Germinal center (tissue), 1 donor: ENCODE results near the gene PHACTR1.

ENCODE experiments used
- DNase-seq: peaks from one replicate; pipeline ENCODE4 v3.0.0; 2012; ENCODE audit warnings: mixed read lengths, low spot score

Gene PHACTR1

DNA sequence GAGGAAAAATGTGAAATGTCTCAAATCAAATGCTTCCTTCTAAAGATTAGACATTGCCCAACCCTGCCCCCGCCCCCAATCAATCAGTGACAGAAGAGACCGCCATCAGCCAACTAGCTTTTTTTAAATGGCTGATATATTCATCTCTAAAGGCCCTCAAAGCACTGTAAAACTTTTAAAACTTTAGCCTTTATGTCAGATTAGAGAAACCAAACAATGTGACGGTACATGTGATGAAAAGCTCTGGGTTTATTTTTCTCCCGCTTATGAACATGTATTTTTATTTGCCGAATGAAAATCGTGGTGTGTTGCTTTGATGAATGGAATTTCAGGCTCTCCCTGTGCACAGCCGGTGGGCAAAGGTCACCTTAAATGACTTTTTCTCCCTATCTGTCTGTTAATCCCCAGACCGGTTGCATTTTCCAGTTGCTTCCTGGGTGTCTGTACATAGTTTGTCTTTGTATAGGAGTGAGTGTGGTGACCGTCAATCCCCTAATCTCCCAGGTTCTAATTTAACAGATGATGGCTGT is 573.3 kb downstream of the PHACTR1 start:
- DNase-seq = no peak

DNA sequence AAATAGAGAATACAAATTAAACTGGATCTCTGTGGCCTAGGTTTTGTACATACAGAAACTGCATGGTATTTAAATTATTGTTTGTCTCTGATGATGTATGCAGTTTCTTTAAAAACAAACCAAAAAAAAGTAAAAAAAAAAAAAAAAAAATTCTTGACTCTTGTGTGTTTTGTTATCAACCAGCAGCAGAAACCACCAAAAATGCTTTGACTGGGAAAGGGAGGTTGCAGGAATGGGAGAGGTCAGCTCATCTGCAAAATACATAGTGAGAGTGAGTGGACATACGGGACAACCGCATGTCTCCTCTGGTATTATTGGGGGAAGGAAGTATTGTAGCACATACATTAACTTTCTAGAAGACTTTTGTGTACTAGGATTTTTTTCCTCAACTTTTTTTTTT is 573.8 kb downstream of the PHACTR1 start:
- no peak for DNase-seq

DNA sequence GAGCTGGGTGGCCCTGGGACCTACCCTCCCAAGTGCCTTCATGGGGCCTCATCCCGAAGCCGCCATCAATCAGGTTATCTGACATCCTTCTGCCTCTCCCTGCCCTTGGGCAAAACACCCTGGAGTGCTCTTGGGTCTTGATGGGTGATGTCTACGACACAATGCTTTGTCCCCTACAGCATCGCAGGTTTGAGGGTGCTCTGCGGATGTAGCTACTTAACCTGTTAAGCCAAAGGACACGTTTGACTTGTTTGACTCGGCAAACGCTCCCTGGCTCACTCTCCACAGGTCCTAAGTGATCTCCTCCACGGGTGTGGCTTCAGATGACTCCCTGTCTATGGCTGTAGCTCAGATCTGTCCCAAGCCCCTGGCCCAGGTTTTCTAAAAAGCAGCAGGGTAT is 576.2 kb downstream of the PHACTR1 start:
- DNase-seq = no peak

DNA sequence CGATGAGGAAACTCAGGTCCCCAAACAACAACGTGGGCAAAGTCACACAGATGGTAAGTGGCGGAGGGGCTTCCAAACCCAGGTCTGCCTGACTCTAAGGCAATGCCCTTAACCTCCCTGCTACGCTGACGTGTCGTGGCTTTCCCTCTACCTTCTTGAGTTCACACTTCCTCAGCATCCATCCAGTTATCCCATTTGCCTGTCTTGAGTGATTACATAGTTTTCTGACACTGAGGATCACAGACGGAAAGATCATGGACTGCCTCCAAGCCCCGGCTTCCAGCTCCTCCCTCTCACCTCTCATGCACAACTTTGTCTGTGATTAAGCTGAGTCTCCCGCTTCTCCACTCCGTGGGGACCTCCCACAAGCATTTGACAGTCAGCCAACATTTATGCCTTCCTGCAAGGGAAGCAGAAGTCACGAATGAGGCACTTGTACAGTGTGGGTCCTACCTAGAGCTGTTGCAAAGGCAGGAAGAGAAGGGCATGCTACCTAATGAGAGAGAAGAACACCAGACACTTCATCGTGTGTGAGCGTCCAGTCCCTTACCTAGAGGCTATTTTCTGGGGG is 578.0 kb downstream of the PHACTR1 start:
- DNase-seq = no peak

DNA sequence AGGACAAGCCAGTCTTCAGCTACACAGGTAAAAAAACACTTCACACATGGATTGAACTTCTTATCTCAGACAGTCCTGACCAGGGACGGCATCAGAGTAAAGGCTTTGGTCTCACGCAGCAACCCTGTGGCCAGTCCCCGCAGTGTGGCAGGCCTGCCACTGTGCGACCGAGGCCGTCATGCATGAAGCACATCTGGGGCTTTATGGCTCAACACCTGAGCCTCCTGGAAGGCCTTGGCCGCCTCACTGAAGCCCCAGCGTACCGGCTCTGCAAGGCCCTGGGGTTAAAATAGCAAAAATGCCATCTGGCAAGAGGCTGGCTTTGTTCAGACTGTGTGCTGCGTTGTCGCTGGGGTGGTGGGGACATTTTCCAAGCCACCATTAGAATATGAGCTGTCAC is 579.0 kb downstream of the PHACTR1 start:
- DNase-seq = no peak

DNA sequence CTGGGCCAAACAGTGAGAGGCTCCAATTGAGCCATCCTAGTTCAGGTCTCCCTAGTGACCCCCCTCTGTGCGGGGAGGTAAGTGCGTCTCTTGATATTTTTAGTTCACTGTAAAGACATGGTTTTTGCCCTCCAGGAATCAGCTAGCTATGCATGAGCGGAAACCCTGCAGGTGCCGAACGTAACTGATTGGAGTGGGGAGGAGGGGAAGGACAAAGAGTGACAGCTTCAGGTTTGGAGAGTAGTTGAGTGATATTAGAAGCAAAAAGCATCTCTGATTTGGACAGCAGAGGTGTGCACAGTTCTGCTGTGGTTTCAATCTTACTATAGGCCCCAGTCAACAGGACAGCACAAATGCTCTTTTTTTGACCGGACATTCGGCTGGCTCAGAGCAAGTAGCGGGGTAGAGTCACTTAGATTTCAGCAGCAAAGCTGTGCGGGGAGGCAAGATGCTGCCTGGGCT is 580.0 kb downstream of the PHACTR1 start:
- DNase-seq = no peak

DNA sequence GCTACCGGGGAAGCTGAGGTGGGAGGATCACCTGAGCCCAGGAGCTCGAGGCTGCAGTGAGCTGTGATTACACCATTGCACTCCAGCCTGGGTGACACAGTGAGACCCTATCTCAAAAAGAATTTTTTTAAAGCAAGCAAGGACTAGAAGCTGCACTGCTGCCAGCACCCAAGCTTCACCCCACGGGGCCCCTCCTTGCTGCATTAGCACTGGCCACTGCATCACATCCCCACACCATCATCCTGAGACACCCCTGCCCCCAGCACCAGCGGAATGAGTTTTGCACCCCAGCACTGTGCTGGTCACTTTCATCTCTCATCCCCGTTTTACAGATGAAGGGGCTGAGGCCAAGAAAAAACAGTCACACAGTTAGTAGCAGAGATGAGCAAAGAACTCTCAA is 580.8 kb downstream of the PHACTR1 start:
- no peak for DNase-seq

DNA sequence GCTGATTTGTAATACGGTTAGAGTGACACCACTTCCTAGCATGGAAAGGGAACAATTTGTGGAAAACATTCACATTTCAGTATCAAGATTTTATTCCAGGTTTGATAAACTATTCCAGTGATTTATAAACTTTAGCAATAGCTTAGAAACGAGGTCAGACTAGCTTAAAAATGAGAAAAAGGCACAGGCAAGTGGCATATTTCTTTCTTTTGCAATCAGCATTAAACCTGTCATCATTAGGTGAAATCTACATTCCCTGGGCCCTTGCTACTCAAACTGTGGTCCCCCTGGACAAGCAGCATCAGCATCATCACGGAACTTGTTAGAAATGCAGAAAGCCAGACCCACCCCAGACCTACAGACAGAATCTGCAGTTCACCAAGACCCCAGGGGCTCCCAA is 581.9 kb downstream of the PHACTR1 start:
- no peak for DNase-seq

DNA sequence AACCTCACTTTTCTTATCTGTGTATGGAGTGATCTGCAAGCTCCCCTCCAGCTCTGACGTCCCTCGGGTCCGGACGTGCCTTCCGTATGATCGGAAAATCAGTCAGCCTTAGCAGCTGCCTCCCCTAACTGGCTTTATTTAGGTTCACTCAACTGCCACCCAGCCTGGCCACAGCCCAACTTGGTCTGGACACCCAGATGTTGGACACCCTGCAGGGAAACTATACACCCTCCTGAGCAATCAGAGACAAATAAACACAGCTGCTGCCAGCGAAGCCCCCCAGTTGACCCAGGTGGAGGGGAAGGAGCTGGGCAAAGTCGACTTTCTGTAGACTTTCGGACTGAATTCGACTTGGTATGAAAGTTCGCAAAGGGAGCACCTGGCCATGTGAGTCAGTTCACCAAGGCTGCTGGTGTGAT is 582.8 kb downstream of the PHACTR1 start:
- no peak for DNase-seq

DNA sequence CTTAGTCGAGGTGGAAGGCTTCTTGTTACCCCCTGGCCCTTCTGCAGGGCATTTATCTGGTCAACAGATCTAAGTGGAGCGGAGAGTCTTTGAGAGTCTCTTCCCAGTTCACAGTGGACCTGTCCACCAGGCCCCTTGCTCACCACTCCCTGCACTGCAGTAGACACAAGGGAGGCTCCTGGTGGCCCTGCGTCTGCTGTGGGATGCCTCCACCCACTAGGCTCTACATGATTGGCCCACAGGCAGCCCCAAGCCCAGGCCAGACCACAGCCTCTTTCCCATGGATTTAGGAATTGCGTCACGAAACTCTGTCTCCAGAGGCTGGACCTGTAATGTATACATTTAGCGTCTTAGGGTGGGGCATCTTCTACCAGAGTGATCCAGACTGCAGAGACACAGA is 583.4 kb downstream of the PHACTR1 start:
- DNase-seq = no peak

DNA sequence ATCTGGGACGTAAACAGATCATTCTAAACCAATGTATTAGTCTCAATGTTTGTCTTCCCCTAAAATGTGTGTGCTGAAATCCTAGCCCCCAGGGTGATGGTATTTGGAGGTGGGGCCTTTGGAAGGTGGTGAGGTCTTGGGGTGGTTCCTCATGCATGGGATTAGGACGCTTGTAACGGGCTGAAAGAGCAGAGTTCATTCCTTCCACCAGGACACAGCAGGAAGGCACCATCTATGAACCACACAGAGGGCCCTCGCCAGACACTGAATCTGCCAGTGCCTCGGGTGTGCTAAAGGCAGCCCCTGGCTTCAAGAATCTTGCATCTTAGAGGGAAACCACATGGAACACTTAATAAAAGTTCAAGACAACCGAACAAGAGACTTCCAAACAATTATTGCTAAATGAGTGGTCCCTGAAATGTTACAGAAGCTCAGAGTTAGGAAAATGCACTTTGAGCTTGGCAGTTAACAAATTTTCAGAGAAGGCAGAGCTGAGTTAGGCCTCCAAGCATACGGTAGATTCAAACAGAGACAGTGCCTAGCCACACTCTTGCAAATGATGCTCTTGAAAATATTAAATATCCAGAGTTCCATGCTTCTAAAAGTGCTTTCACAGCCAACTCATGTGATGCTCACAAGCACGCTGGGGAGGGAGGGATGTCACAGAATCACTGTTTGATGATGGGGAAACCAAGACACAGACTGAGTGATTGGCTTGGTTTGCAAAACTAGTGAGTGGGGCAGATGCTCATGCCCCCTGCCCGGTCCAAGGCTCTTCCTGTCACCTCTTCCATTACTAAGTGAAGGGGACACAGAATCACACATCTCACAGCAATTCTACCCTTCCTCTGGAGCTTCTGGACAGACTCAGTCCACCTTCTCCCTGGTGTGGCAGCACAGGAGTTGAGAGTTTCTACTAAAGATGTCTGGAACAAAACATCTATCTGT is 584.4 kb downstream of the PHACTR1 start:
- no peak for DNase-seq

DNA sequence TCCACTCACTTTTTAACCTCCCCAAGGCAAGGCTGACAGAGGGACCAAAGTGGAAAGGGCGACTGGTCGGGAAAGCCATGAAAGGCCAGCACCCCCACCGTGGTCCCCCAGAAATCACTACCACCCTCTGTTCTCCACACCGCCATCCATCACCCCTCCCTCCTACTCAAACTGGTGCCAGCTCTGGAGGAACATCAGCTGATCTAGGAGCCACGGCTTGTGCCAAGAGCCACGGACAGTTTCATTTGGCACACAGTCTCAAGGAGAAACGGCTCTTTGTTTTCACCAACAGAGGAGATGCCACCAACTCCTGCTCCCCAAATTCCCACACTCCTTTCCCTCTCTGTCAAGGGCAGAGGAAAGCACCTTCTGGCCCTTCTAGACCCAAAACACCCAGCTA is 585.7 kb downstream of the PHACTR1 start:
- no peak for DNase-seq

DNA sequence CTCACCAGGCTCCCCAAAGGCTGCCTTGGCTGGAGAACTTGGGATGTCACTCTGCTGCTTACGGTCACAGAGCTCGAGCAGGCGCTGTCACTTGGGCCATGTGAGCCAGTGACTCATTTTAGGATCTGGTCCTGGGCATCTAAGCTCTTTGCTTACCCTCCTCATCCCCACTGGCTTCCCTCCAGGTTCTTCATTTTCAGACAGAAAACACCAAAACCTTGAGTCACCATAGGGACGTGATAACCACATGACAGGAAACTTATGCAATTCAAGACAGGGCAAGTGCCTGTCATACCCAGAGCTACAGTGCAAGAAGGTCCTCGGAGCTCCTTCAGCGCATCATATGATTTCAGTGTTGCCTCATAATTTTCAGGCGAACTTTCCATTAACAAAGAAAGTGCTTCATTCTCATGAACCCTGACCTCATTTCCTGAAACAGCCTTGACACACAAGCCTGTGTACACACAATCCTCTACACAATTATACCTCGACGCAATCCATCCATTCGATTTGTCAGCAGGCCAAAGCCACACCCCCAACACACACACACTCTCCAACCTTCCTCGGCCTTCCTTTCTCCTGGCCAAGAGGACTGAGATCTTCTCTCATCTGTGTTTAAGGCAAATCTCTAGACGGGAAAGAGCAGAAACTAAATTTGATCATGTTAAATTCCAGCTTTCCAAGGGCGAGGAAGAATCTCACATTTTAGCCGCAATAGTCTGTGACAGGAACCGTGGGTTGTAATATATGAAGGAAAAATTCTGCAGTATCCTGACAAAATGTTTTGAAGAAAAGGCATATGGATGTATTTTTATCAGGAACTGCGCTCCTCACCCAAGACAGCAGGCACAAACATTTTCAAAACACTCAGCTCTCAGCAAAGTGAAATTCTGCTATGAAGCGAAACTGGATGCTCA is 586.4 kb downstream of the PHACTR1 start:
- DNase-seq = peak; percentile 34

DNA sequence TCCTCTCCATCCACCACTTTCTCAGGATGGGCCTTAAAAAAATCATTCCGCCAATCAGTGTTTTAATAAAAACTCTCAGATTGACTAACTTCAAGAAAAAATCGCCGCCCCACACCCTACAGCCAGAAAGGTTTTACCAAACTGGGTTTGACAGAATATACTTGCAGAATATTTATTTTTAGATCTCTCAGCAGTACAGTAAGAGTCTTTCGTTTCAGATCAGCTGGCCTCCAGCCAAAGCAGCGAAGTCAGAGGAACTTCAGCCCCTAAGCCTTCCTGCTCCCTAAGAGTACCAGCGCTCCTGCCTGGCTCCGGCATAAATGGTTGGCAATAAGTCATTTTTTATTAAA is 587.1 kb downstream of the PHACTR1 start:
- DNase-seq = peak; percentile 53

DNA sequence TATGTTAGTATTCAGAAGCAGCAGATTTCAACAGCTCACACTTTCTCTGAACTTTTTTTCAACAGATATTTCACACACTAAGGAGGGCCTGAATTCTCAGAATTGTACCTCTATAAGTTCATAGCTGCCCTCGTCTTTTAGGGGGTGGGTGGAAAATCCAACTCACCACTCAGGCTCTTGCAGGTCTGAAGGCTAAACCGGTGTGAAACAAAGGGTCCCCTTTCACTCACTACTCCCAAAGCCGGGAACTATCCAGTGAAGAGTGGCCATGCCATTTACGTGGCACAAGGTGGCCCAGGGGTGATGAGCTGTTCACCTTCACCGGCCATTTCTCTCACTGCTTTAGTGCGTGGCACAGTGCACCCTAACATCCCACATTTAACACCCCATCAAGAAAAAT is 587.5 kb downstream of the PHACTR1 start:
- DNase-seq = no peak

DNA sequence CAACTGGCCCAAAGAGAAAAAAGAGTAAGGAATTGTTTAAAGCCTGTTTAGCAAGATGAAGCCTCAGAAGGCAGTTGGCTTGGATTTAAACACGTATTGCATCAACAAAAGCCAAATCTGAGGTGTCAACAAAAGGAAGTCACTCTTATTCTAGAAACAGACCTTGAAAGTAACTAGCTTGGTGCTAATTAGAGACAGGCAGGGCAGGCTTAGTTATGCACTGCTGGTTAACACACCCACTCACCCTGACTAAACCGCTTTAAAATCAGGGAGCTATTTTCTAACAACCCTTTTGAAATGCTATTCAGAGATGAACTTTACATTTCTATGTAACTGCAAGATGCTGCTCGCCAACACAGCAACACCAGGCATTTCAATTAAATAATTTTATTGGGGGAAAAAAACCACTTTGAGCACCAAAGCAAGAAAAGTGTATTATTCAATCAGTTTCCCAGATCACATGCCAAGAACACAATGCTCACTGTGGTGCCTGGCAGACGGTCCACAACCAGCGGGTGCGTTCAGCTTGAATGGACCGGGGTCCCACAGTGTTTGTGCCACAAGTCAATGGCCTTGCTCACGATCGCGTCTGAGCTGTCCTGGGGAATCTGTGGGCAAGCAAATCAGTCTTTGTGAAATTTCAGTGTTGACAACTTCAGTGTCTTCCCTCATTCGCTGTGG is 588.2 kb downstream of the PHACTR1 start:
- peak; percentile 67 for DNase-seq

DNA sequence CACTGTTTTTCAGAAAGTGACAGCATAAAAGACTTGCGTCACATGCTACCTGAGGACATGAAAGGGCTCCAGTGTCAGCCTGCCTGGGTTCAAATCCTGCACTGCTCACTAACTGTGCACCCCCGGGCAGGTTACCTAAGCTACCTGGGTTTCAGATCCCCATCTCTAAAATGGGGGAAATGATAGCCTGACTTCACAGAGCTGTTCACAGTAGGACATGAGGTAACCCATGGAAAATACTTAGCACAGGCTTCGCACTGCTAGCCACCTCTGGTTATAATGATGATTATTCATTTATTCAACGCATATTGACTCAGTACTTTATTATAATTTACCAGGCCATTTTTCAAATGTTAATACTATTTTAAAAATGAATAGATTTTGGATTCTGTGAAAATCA is 588.7 kb downstream of the PHACTR1 start:
- DNase-seq = peak; percentile 42

DNA sequence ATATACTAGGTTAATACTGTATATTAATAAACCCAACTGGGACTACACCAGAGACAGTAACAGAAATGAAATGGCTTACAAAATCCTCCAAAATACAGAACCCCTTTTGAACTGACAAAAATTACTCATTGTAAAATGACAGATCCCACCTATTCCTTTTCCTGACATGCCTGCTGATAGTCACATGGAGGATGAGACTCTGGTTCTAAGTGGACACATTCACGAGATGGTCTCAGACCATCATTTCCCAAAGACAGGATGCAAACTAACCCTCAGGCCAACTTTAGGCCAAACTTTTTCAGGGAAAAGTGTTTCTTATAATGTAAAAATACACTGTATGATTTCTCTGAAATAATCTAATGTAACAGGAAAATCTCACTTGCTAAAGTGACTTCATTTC is 589.2 kb downstream of the PHACTR1 start:
- no peak for DNase-seq

DNA sequence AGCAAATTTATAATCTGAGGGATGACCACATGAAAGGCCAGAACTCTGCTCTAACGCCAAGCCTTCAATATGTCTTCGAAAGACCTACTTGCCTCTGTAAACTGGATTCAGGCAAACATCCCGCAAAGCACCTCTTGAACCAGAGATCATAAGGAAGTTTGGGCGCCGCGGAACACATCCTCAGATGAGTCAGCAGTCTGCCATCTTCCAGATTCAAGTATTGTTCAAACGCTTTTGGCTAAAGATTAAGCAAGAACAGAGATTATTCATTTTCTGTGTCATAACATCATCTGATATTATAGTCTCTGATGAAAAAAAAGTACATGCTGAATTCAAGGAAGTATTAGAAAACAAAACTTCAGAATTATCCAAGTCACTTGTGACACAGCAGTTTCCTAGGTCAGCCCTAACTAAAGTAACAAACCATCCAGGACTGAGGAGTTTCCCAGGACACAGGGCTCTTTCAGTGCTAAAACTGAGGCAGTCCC is 591.0 kb downstream of the PHACTR1 start:
- no peak for DNase-seq

DNA sequence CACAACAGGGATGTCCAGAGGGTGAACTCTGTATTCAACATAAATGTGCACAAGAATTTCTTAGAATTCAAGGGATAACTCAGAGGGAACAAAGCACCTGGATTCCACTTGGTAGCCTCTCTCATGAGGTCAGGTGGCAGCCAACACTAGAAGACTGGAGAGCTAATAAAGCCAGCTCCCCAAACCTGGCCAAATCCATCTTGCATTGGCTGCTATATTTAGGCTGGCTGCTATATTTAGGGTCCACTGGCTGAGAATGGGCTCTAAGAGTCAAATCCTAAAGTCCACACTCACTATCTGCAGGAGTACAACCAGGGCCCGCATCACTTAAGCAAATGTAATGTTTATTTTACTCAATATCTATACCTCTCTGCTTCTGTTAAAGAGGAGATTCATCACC is 591.8 kb downstream of the PHACTR1 start:
- no peak for DNase-seq

DNA sequence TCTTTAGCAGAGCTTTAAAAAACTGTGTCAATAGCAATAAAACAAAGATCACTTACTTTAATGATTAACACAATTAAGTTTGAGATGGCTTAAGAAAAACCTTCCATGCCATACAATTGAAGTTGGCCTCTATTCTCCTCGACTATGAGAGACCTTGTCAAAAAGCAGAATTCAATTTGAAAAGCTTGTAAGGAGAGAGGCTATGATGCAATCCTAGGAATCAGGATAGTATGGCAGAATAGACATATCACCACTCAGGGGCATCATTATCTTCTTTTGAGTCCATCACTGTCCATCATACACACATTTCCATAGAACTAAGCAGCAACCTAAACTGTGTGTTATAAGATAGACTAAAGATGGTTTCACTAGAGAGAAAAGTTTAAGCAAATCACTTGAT is 594.6 kb downstream of the PHACTR1 start:
- DNase-seq = no peak

DNA sequence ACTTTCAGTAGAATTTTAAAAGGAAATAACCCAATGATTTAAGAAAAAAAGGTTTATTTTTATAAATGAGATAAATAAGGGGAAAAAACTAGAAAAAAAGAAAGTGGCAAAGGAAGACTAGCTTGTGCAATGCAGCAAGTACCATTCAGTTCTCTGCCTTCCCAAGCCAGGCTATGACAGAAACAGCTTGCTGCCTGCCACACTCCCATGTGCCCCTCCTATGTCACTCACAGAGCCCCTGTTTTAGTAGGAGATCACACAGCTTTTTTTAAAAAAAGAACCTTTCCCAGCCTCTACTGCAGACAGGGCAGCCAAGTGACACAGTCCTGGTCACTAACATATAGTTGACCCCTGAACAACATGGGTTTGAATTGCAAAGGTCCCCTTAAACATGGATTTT is 598.2 kb downstream of the PHACTR1 start:
- DNase-seq = no peak
